ENCODE measurements around the gene TECR.
"Not testable (repeated sequence)": the region's sequence is repeated elsewhere in the genome, so short reads cannot be mapped to it uniquely, and the experiment has no call there.

Gene TECR

GRCh38 chr19:14570864-14571527 is 41.6 kb downstream of the TECR start:
- no peak for DNase-seq
- in situ Hi-C loops (cut with HindIII; ENCODE audit: low pct_ligation_motif_present, low pct_unique_long_range_greater_than_20kb, low sequenced_read_pairs), result no loop called here

GRCh38 chr19:14571695-14572490 is 42.5 kb downstream of the TECR start, which contains the start of gene NDUFB7:
Gene NDUFB7 (minus strand): TSS chr19:14572066. CDS start chr19:14572000, 66 bp downstream.
- DNase-seq, result peak; percentile 93
- in situ Hi-C loops (cut with HindIII; ENCODE audit: low pct_ligation_motif_present, low pct_unique_long_range_greater_than_20kb, low sequenced_read_pairs), result no loop called here

- DNase-seq, result no peak
- in situ Hi-C loops (cut with HindIII; ENCODE audit: low pct_ligation_motif_present, low pct_unique_long_range_greater_than_20kb, low sequenced_read_pairs), result no loop called here
Measured at GRCh38 chr19:14575428-14575980, 46.1 kb downstream of the TECR start.

- in situ Hi-C loops (cut with HindIII; ENCODE audit: low pct_ligation_motif_present, low pct_unique_long_range_greater_than_20kb, low sequenced_read_pairs), result no loop called here
- no peak for DNase-seq
Measured at GRCh38 chr19:14576363-14576762, 47.0 kb downstream of the TECR start.

- no peak for DNase-seq
- in situ Hi-C loops (cut with HindIII; ENCODE audit: low pct_ligation_motif_present, low pct_unique_long_range_greater_than_20kb, low sequenced_read_pairs), result no loop called here
Measured at GRCh38 chr19:14577264-14577663, 47.9 kb downstream of the TECR start.

- no peak for DNase-seq
- in situ Hi-C loops (cut with HindIII; ENCODE audit: low pct_ligation_motif_present, low pct_unique_long_range_greater_than_20kb, low sequenced_read_pairs), result no loop called here
Measured at GRCh38 chr19:14577885-14578427, 48.6 kb downstream of the TECR start.

GRCh38 chr19:14580623-14581237 is 51.3 kb downstream of the TECR start:
- DNase-seq, result no peak
- in situ Hi-C loops (cut with HindIII; ENCODE audit: low pct_ligation_motif_present, low pct_unique_long_range_greater_than_20kb, low sequenced_read_pairs), result no loop called here

- in situ Hi-C loops (cut with HindIII; ENCODE audit: low pct_ligation_motif_present, low pct_unique_long_range_greater_than_20kb, low sequenced_read_pairs), result no loop called here
- no peak for DNase-seq
Measured at GRCh38 chr19:14582894-14583340, 53.5 kb downstream of the TECR start, which contains the start of gene CLEC17A. Gene CLEC17A (plus strand): TSS chr19:14583084. CDS start chr19:14583161, 77 bp downstream.

GRCh38 chr19:14584372-14584771 is 55.0 kb downstream of the TECR start:
- DNase-seq; in situ Hi-C loops (cut with HindIII; ENCODE audit: low pct_ligation_motif_present, low pct_unique_long_range_greater_than_20kb, low sequenced_read_pairs): not testable (repeated sequence)

GRCh38 chr19:14585187-14585586 is 55.8 kb downstream of the TECR start:
- DNase-seq; in situ Hi-C loops (cut with HindIII; ENCODE audit: low pct_ligation_motif_present, low pct_unique_long_range_greater_than_20kb, low sequenced_read_pairs): not testable (repeated sequence)

GRCh38 chr19:14589433-14589832 is 60.0 kb downstream of the TECR start:
- in situ Hi-C loops (cut with HindIII; ENCODE audit: low pct_ligation_motif_present, low pct_unique_long_range_greater_than_20kb, low sequenced_read_pairs), result not testable (repeated sequence)

GRCh38 chr19:14595558-14595957 is 66.2 kb downstream of the TECR start:
- in situ Hi-C loops (cut with HindIII; ENCODE audit: low pct_ligation_motif_present, low pct_unique_long_range_greater_than_20kb, low sequenced_read_pairs), result no loop called here
- DNase-seq, result no peak

More at GRCh38 chr19:14589433-14589832, 60.0 kb downstream of the TECR start:
- DNase-seq, result not testable (repeated sequence)

- in situ Hi-C loops (cut with HindIII; ENCODE audit: low pct_ligation_motif_present, low pct_unique_long_range_greater_than_20kb, low sequenced_read_pairs), result no loop called here
- DNase-seq, result no peak
Measured at GRCh38 chr19:14599548-14600147, 70.3 kb downstream of the TECR start.

GRCh38 chr19:14603990-14604387 is 74.6 kb downstream of the TECR start:
- DNase-seq, result no peak
- in situ Hi-C loops (cut with HindIII; ENCODE audit: low pct_ligation_motif_present, low pct_unique_long_range_greater_than_20kb, low sequenced_read_pairs), result no loop called here

- DNase-seq, result no peak
- in situ Hi-C loops (cut with HindIII; ENCODE audit: low pct_ligation_motif_present, low pct_unique_long_range_greater_than_20kb, low sequenced_read_pairs), result no loop called here
Measured at GRCh38 chr19:14606627-14607026, 77.2 kb downstream of the TECR start.

GRCh38 chr19:14611051-14611450 is 81.7 kb downstream of the TECR start:
- in situ Hi-C loops (cut with HindIII; ENCODE audit: low pct_ligation_motif_present, low pct_unique_long_range_greater_than_20kb, low sequenced_read_pairs), result no loop called here
- no peak for DNase-seq

GRCh38 chr19:14612242-14612641 is 82.8 kb downstream of the TECR start:
- DNase-seq; in situ Hi-C loops (cut with HindIII; ENCODE audit: low pct_ligation_motif_present, low pct_unique_long_range_greater_than_20kb, low sequenced_read_pairs): not testable (repeated sequence)

GRCh38 chr19:14612657-14613056 is 83.3 kb downstream of the TECR start:
- in situ Hi-C loops (cut with HindIII; ENCODE audit: low pct_ligation_motif_present, low pct_unique_long_range_greater_than_20kb, low sequenced_read_pairs), result no loop called here
- no peak for DNase-seq
